ENCODE results near the gene CCNL2. TPM values are rescaled to one million over a fixed set of nuclear protein-coding genes. Genes with fewer than 3 reads are reported as not detected.
A peak's percentile ranks its signal among the peaks of the same experiment; 100 is the strongest.
"Not testable (repeated sequence)": the region's sequence is repeated elsewhere in the genome, so short reads cannot be mapped to it uniquely, and the experiment has no call there.

The CCNL2 gene
- total RNA-seq, 2 experiments from 2014 or later = 97.7 to 108 TPM

GRCh38 chr1:1407636-1408318 lies 8.6 kb upstream of the CCNL2 start:
- H3K4me1 Mint-ChIP-seq (ENCODE audit: low read depth) = peaks cover 54% of the 10 kb centered on the region
- intact Hi-C loops (cut with micrococcal nuclease) = loop anchor here (1.0 kb wide), 3 partner anchors 8 to 98 kb away; partner anchors contain the start of genes AURKAIP1 and CCNL2
- H3K27ac Mint-ChIP-seq = peak overlapping the region; percentile 65
- DNase-seq = peak; percentile 20
- no peaks in the 10 kb centered on the region for H3K9me3 Mint-ChIP-seq
- no peaks in the 10 kb centered on the region for H3K27me3 Mint-ChIP-seq (ENCODE audit: low read depth)
- peaks cover 32% of the 10 kb centered on the region for H3K36me3 Mint-ChIP-seq (ENCODE audit: low read depth)
- CTCF ChIA-PET = interaction anchor here (0.8 to 0.9 kb wide), 2 partner anchors 11 to 34 kb away, joined by 3 read pairs; no protein-coding TSS in a partner anchor
- peak overlapping the region; percentile 91 for H3K4me3 Mint-ChIP-seq

GRCh38 chr1:1406821-1407635 lies 7.9 kb upstream of the CCNL2 start, which contains the start of gene MRPL20:
TSS of gene MRPL20 (minus strand) at chr1:1407293. CDS start at chr1:1407217, 76 bp downstream.
- intact Hi-C loops (cut with micrococcal nuclease) = loop anchor here (1.0 kb wide), 3 partner anchors 8 to 98 kb away; partner anchors contain the start of genes AURKAIP1 and CCNL2
- CTCF ChIA-PET = interaction anchor here (0.8 kb wide), 1 partner anchor 35 kb away, joined by 3 read pairs; no protein-coding TSS in a partner anchor
- peak within 1 kb of the TSS; percentile 90 for H3K27ac Mint-ChIP-seq
- H3K9me3 Mint-ChIP-seq = no peaks in the 10 kb centered on the region
- H3K4me3 Mint-ChIP-seq = peak within 1 kb of the TSS; percentile 91
- H3K4me1 Mint-ChIP-seq (ENCODE audit: low read depth) = peaks cover 60% of the 10 kb centered on the region
- no peaks in the 10 kb centered on the region for H3K27me3 Mint-ChIP-seq (ENCODE audit: low read depth)
- DNase-seq = peak; percentile 97
- H3K36me3 Mint-ChIP-seq (ENCODE audit: low read depth) = peaks cover 34% of the 10 kb centered on the region

- Mint-ChIP-seq H3K36me3 (ENCODE audit: low read depth) (peaks cover 42% of the 10 kb centered on the region), H3K9me3 (no peaks in the 10 kb centered on the region), H3K4me3 (peak overlapping the region; percentile 91), H3K27me3 (ENCODE audit: low read depth) (no peaks in the 10 kb centered on the region), H3K27ac (peak overlapping the region; percentile 85), H3K4me1 (ENCODE audit: low read depth) (peaks cover 66% of the 10 kb centered on the region)
- DNase-seq = no peak
- CTCF ChIA-PET = interaction anchor here (0.6 kb wide), 1 partner anchor 370 kb away, joined by 3 read pairs; no protein-coding TSS in a partner anchor
- intact Hi-C loops (cut with micrococcal nuclease) = no loop called here
These were observed 7.1 kb upstream of the CCNL2 start for GRCh38 chr1:1406101-1406820.

DNA sequence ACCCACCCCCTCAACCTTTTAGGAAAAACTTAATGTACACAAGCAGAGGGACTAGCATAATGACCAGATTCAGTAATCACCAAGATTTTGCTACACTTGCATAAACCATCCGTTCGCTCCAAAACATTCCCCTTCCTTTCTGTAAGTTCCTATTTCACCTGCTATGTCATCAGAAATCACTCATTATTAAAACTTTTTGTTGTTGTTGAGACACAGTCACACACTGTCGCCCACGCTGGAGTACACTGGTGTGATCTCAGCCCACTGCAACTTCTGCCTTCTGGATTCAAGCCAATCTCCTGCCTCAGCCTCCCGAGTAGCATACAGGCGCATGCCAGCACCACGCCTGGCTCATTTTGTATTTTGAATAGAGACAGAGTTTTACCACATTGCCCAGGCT lies 4.5 kb upstream of the CCNL2 start:
- no peaks in the 10 kb centered on the region for H3K27me3 Mint-ChIP-seq (ENCODE audit: low read depth)
- no peak for DNase-seq
- no peaks in the 10 kb centered on the region for H3K9me3 Mint-ChIP-seq
- H3K4me3 Mint-ChIP-seq = no peak overlapping the region
- H3K36me3 Mint-ChIP-seq (ENCODE audit: low read depth) = peaks cover 55% of the 10 kb centered on the region
- intact Hi-C loops (cut with micrococcal nuclease) = no loop called here
- CTCF ChIA-PET = interaction anchor here (0.6 to 2.1 kb wide), 2 partner anchors 37 to 256 kb away, joined by 6 to 12 read pairs; no protein-coding TSS in a partner anchor
- H3K4me1 Mint-ChIP-seq (ENCODE audit: low read depth) = peaks cover 62% of the 10 kb centered on the region
- peak overlapping the region; percentile 52 for H3K27ac Mint-ChIP-seq

GRCh38 chr1:1402901-1403392 lies 3.8 kb upstream of the CCNL2 start:
- Mint-ChIP-seq H3K27ac (peak overlapping the region; percentile 52), H3K36me3 (ENCODE audit: low read depth) (peaks cover 59% of the 10 kb centered on the region), H3K4me1 (ENCODE audit: low read depth) (peaks cover 63% of the 10 kb centered on the region)
- intact Hi-C loops (cut with micrococcal nuclease); H3K9me3 Mint-ChIP-seq; DNase-seq; H3K27me3 Mint-ChIP-seq (ENCODE audit: low read depth); H3K4me3 Mint-ChIP-seq: not testable (repeated sequence)
- CTCF ChIA-PET = interaction anchor here (0.5 to 2.1 kb wide), 5 partner anchors 13 to 255 kb away, joined by 3 to 12 read pairs (median 4); no protein-coding TSS in a partner anchor

- Mint-ChIP-seq H3K9me3 (no peaks in the 10 kb centered on the region), H3K27ac (peak overlapping the region; percentile 71), H3K36me3 (ENCODE audit: low read depth) (peaks cover 64% of the 10 kb centered on the region), H3K4me1 (ENCODE audit: low read depth) (peaks cover 68% of the 10 kb centered on the region), H3K4me3 (peak overlapping the region; percentile 27), H3K27me3 (ENCODE audit: low read depth) (no peaks in the 10 kb centered on the region)
- DNase-seq = peak; percentile 55
- CTCF ChIA-PET = interaction anchor here (0.5 to 2.1 kb wide), 5 partner anchors 13 to 39 kb away, joined by 3 to 12 read pairs (median 4); no protein-coding TSS in a partner anchor
- intact Hi-C loops (cut with micrococcal nuclease) = no loop called here
These were observed 3.2 kb upstream of the CCNL2 start for GRCh38 chr1:1402072-1402900.

GRCh38 chr1:1401457-1402010 lies 2.4 kb upstream of the CCNL2 start:
- peaks cover 61% of the 10 kb centered on the region for H3K36me3 Mint-ChIP-seq (ENCODE audit: low read depth)
- CTCF ChIA-PET = interaction anchor here (1.1 to 2.1 kb wide), 3 partner anchors 20 to 39 kb away, joined by 3 to 12 read pairs (median 4); no protein-coding TSS in a partner anchor
- H3K9me3 Mint-ChIP-seq = no peaks in the 10 kb centered on the region
- H3K4me1 Mint-ChIP-seq (ENCODE audit: low read depth) = peaks cover 69% of the 10 kb centered on the region
- intact Hi-C loops (cut with micrococcal nuclease) = no loop called here
- DNase-seq = no peak
- peak overlapping the region; percentile 71 for H3K27ac Mint-ChIP-seq
- peak overlapping the region; percentile 91 for H3K4me3 Mint-ChIP-seq
- no peaks in the 10 kb centered on the region for H3K27me3 Mint-ChIP-seq (ENCODE audit: low read depth)

DNA sequence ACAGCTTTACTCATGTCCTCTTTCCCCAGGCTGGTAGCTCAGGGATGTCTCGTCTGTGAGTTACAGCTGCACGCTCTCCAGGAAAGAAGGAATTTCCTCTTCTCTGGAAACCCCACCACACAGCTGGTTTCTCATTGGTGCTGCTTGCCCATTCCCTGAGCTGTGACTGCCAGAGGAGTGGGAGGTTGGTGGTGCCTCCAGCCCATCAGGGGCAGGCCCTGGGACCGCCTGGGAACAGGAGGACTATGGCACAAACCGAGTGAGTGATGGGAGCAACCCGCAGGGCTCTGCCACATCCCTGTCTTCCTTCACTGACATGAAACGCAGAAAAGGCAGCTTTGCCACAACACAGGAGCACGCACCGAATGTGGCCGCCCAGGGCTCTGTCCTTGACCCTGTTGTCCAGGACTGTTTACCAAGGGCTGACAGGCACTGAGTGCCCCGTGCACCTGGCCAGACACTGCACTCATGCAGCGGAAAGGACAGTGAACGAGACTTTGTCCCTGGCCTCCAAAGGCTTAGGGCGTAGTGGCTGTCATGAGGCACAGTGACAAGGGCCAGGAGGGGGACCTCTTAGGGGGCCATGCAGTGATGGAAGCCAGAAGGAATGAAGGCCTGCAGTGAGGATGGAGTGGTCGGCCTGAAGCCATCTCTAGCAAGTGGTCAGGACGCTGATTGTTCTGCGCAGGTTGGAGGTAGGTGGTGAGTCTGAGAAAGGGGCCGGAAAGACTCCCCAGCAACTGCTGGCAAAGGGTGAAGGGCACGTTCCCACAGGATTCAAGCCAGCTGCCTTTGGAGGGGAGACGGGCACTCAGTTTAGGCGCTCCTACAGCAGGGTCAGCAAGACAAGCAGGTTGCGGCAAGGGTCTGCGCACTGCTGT lies 1.7 kb upstream of the CCNL2 start:
- no peaks in the 10 kb centered on the region for H3K9me3 Mint-ChIP-seq
- peaks cover 62% of the 10 kb centered on the region for H3K4me1 Mint-ChIP-seq (ENCODE audit: low read depth)

DNA sequence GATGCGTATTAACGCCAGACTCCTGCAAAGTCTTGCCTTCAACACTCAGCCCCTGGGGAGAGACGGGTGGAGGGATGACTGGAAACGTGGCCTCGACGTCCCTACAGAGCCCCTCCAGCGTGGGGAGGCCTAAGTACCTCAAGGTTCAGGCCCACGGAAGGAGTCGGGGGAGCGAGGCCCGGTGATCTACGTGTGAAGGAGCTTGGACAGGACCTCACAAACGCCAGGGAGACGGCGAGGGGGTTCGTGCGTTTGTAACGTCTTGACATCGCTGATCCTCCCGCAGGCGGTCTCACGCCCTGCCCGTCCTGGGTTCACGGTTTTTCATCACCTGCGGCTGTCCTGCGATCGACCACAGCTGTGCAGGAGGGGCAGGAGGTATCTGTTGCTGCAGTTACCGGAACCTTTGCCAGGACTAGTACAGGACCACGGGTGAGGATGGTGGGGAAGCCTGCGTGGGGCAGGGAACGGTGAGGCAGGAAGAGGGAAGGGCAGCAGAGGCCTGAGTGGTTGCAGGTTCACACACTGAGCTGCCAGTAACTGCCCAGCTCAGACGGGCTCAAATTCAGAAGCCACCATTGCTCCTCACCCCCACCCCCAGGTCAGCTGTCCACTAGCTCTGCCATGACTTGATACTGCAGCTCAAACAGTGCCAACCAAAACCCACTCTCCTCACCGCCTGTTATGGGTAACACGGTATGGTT lies 889 bp upstream of the CCNL2 start:
- Mint-ChIP-seq H3K9me3 (no peaks in the 10 kb centered on the region), H3K4me1 (ENCODE audit: low read depth) (peaks cover 61% of the 10 kb centered on the region), H3K36me3 (ENCODE audit: low read depth) (peaks cover 55% of the 10 kb centered on the region), H3K27me3 (ENCODE audit: low read depth) (no peaks in the 10 kb centered on the region), H3K27ac (peak overlapping the region; percentile 85), H3K4me3 (peak overlapping the region; percentile 91)
- CTCF ChIA-PET = interaction anchor here (1.2 to 2.6 kb wide), 3 partner anchors 9 to 41 kb away, joined by 3 to 14 read pairs (median 4); no protein-coding TSS in a partner anchor
- DNase-seq = no peak
- intact Hi-C loops (cut with micrococcal nuclease) = loop anchor here (1.0 to 2.0 kb wide), 5 partner anchors 7 to 174 kb away; partner anchors contain the start of genes ATAD3A, AURKAIP1, MRPL20 and SSU72

More for the DNA sequence above, 1.7 kb upstream of the CCNL2 start:
- peak overlapping the region; percentile 91 for H3K4me3 Mint-ChIP-seq
- intact Hi-C loops (cut with micrococcal nuclease) = no loop called here
- no peaks in the 10 kb centered on the region for H3K27me3 Mint-ChIP-seq (ENCODE audit: low read depth)
- peak overlapping the region; percentile 85 for H3K27ac Mint-ChIP-seq
- DNase-seq = no peak
- CTCF ChIA-PET = interaction anchor here (0.6 to 2.6 kb wide), 3 partner anchors 29 to 170 kb away, joined by 3 to 14 read pairs (median 3); no protein-coding TSS in a partner anchor
- peaks cover 54% of the 10 kb centered on the region for H3K36me3 Mint-ChIP-seq (ENCODE audit: low read depth)

Measured in activated naive CD4-positive, alpha-beta T cell treated with anti-CD3 and anti-CD28 coated beads for 36 hours (primary cell).